Measurements from ENCODE around the gene EEF1A1. TPM values are rescaled to one million over a fixed set of nuclear protein-coding genes. Genes with fewer than 3 reads are reported as not detected.
"Not testable (repeated sequence)": the region's sequence is repeated elsewhere in the genome, so short reads cannot be mapped to it uniquely, and the experiment has no call there.

EEF1A1 gene
- total RNA-seq, 2 donors from 2014 or later = 6,474 to 10,301 TPM

- 88% methylated on average over 1 of the region's 1 CpG for WGBS
- no peak overlapping the region for H3K27ac ChIP-seq
- TF ChIP-seq, protein P1, sequence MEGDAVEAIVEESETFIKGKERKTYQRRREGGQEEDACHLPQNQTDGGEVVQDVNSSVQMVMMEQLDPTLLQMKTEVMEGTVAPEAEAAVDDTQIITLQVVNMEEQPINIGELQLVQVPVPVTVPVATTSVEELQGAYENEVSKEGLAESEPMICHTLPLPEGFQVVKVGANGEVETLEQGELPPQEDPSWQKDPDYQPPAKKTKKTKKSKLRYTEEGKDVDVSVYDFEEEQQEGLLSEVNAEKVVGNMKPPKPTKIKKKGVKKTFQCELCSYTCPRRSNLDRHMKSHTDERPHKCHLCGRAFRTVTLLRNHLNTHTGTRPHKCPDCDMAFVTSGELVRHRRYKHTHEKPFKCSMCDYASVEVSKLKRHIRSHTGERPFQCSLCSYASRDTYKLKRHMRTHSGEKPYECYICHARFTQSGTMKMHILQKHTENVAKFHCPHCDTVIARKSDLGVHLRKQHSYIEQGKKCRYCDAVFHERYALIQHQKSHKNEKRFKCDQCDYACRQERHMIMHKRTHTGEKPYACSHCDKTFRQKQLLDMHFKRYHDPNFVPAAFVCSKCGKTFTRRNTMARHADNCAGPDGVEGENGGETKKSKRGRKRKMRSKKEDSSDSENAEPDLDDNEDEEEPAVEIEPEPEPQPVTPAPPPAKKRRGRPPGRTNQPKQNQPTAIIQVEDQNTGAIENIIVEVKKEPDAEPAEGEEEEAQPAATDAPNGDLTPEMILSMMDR (IDR thresholded peaks at IDR 0.05) = no peak
- TF ChIP-seq POLR2AphosphoS5 (IDR thresholded peaks at IDR 0.05) = no peak
- no peak for TF ChIP-seq POLR2A (IDR thresholded peaks at IDR 0.05)
- H3K36me3 ChIP-seq = no peaks in the 10 kb centered on the region
- no peaks in the 10 kb centered on the region for H3K27me3 ChIP-seq (replicated peaks; ENCODE audit: insufficient read depth)
- DNase-seq (ENCODE audit: low spot score) = no peak
- no peak overlapping the region for H3K4me3 ChIP-seq
- intact Hi-C loops (cut with DNase I) = no loop called here
- no peaks in the 10 kb centered on the region for H3K4me1 ChIP-seq (replicated peaks)
- H3K9me3 ChIP-seq = no peaks in the 10 kb centered on the region
These were observed 26.2 kb upstream of the EEF1A1 start for GRCh38 chr6:73547036-73547435.

DNA sequence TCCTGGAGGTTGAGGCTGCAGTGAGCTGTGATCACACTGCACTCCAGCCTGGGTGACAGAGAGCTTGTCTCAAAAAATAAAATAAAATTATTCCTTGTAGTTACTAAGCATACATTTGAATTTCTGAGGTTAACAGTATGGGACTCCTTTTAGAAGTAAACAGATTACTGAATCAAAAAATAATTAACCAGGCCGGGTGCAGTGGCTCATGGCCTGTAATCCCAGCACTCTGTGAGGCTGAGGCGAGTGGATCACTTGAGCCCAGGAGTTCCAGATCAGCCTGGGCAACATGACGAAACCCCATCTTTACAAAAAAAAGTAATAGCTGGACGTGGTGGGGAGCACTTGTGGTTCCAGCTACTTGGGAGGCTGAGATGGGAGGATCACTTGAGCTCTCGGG lies 22.1 kb upstream of the EEF1A1 start:
- TF ChIP-seq POLR2AphosphoS5 (IDR thresholded peaks at IDR 0.05) = no peak
- TF ChIP-seq, protein P1 (IDR thresholded peaks at IDR 0.05) = no peak
- no peak for TF ChIP-seq POLR2A (IDR thresholded peaks at IDR 0.05)
- intact Hi-C loops (cut with DNase I) = no loop called here
- 91% methylated on average over 5 of the region's 5 CpGs for WGBS
- Histone ChIP-seq H3K27me3 (replicated peaks; ENCODE audit: insufficient read depth) (no peaks in the 10 kb centered on the region), H3K9me3 (no peaks in the 10 kb centered on the region), H3K4me1 (replicated peaks) (no peaks in the 10 kb centered on the region), H3K27ac (no peak overlapping the region), H3K36me3 (no peaks in the 10 kb centered on the region), H3K4me3 (no peak overlapping the region)
- DNase-seq (ENCODE audit: low spot score) = no peak

DNA sequence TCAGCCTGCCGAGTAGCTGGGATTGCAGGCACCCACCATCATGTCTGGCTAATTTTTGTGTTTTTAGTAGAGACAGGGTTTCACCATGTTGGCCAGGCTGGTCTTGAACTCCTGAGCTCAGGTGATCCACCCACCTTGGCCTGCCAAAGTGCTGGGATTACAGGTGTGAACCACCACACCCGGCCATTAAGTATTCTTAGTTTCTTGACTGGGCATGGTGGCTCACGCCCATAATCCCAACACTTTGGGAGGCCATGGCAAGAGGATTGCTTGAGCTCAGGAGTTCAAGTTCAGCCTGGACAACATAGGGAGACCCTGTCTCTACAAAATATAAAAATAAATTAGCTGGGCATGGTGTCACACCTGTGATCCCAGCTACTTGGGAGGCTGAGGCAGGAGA lies 21.6 kb upstream of the EEF1A1 start:
- intact Hi-C loops (cut with DNase I); H3K9me3 ChIP-seq; H3K4me1 ChIP-seq (replicated peaks): not testable (repeated sequence)

DNA sequence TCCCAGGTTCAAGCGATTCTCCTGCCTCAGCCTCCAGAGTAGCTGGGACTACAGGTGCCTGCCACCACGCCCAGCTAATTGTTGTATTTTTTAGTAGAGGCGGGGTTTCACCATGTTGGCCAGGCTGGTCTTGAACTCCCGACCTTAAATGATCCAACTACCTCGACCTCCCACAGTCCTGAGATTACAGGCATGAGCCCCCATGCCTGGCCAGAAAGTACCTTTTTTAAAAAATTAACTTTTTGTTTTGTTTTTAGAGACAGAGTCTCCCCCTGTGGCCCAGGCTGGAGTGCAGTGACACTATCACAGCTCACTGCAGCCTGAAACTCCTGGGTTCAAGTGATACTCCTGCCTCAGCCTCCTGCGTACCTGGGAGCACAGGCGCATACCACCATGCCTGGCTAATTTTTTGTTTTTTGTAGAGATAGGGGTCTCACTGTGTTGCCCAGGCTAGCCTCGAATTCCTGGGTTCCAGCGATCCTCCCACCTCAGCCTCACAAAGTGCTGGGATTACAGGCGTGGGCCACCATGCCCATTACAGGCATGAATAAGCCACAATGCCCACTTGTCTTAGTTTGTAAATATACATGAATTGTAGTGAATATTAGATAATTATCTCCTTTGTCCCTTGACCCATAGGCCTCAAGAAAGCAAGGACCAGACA lies 17.4 kb upstream of the EEF1A1 start:
- H3K4me1 ChIP-seq (replicated peaks) = no peaks in the 10 kb centered on the region
- H3K9me3 ChIP-seq = no peaks in the 10 kb centered on the region
- DNase-seq (ENCODE audit: low spot score) = no peak
- no peak for TF ChIP-seq POLR2AphosphoS5 (IDR thresholded peaks at IDR 0.05)
- TF ChIP-seq POLR2A (IDR thresholded peaks at IDR 0.05) = no peak
- TF ChIP-seq, protein P1 (IDR thresholded peaks at IDR 0.05) = no peak
- H3K36me3 ChIP-seq = no peaks in the 10 kb centered on the region
- H3K27me3 ChIP-seq (replicated peaks; ENCODE audit: insufficient read depth) = no peaks in the 10 kb centered on the region
- no peak overlapping the region for H3K27ac ChIP-seq
- intact Hi-C loops (cut with DNase I) = no loop called here
- WGBS = 93% methylated on average over 10 of the region's 10 CpGs
- H3K4me3 ChIP-seq = no peak overlapping the region

More for the DNA sequence above, 21.6 kb upstream of the EEF1A1 start:
- not testable (repeated sequence) for H3K4me3 ChIP-seq; H3K27ac ChIP-seq; DNase-seq (ENCODE audit: low spot score); H3K36me3 ChIP-seq; H3K27me3 ChIP-seq (replicated peaks; ENCODE audit: insufficient read depth)
- WGBS = 95% methylated on average over 3 of the region's 3 CpGs

DNA sequence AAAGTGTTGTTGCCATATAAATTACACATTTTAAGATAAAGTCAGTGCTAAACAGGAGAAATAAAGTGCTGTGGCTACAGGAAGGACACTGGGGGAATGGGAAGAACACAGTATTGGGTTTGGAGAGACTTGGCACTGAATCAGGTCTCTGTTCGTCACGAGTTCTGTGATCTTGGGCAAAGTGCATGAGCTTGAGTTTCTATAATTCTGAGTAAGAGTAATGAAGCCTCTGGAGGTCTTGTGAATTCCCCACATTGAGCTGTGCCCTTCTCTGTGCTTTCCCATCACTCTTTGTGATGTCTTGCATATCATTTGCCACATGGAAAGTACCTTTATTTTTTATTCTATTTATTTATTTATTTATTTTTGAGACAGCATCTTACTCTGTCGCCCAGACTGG lies 16.8 kb upstream of the EEF1A1 start:
- Histone ChIP-seq H3K4me3 (no peak overlapping the region), H3K27me3 (replicated peaks; ENCODE audit: insufficient read depth) (no peaks in the 10 kb centered on the region), H3K9me3 (no peaks in the 10 kb centered on the region), H3K27ac (no peak overlapping the region), H3K4me1 (replicated peaks) (no peaks in the 10 kb centered on the region), H3K36me3 (no peaks in the 10 kb centered on the region)
- 86% methylated on average over 3 of the region's 3 CpGs for WGBS
- TF ChIP-seq, protein P1 (IDR thresholded peaks at IDR 0.05) = no peak
- no peak for DNase-seq (ENCODE audit: low spot score)
- intact Hi-C loops (cut with DNase I) = no loop called here

All from prostate gland (tissue), 2 donors.